Measurements from ENCODE around the gene PMM2.

PMM2 gene

GRCh38 chr16:8847145-8847544, 49.5 kb downstream of the PMM2 start:
- Histone ChIP-seq H3K27me3 (ENCODE audit: control insufficient read depth, insufficient read depth, low read length) (no peaks in the 10 kb centered on the region), H3K9me3 (replicated peaks; ENCODE audit: low read length) (no peaks in the 10 kb centered on the region), H3K4me2 (ENCODE audit: low read length) (no peak overlapping the region), H3K4me1 (ENCODE audit: control insufficient read depth, insufficient read depth, low read length) (peaks cover 30% of the 10 kb centered on the region), H3K36me3 (ENCODE audit: insufficient read depth, low read length) (peaks cover 54% of the 10 kb centered on the region), H3K4me3 (ENCODE audit: low read length) (no peak overlapping the region), H3K9ac (ENCODE audit: low read depth, low read length) (no peak overlapping the region)

DNA sequence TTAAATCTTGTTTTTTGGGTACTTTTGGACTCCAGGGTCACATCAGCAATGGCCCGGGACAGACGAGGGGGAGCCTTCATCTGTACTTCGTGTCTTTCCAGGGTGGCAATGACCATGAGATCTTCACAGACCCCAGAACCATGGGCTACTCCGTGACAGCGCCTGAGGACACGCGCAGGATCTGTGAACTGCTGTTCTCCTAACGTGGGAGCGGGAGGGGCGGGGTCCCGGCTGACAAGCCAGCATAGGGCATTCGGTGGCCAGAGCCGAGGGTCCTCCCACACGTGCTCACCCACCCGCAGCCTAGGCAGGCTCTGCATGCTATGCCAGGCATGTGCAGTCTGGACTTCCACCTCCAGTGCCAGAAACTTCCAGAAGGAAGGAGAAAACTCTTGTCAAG, 50.0 kb downstream of the PMM2 start:
- H3K4me1 ChIP-seq (ENCODE audit: control insufficient read depth, insufficient read depth, low read length): peaks cover 30% of the 10 kb centered on the region
- no peaks in the 10 kb centered on the region for H3K9me3 ChIP-seq (replicated peaks; ENCODE audit: low read length)
- peaks cover 57% of the 10 kb centered on the region for H3K36me3 ChIP-seq (ENCODE audit: insufficient read depth, low read length)
- H3K4me3 ChIP-seq (ENCODE audit: low read length): no peak overlapping the region
- no peaks in the 10 kb centered on the region for H3K27me3 ChIP-seq (ENCODE audit: control insufficient read depth, insufficient read depth, low read length)
- no peak overlapping the region for H3K9ac ChIP-seq (ENCODE audit: low read depth, low read length)
- H3K4me2 ChIP-seq (ENCODE audit: low read length): no peak overlapping the region

GRCh38 chr16:8848231-8848938, 50.7 kb downstream of the PMM2 start:
- H3K36me3 ChIP-seq (ENCODE audit: insufficient read depth, low read length): peaks cover 64% of the 10 kb centered on the region
- no peak overlapping the region for H3K4me3 ChIP-seq (ENCODE audit: low read length)
- no peaks in the 10 kb centered on the region for H3K9me3 ChIP-seq (replicated peaks; ENCODE audit: low read length)
- H3K9ac ChIP-seq (ENCODE audit: low read depth, low read length): peak overlapping the region; percentile 19
- peaks cover 30% of the 10 kb centered on the region for H3K4me1 ChIP-seq (ENCODE audit: control insufficient read depth, insufficient read depth, low read length)
- no peaks in the 10 kb centered on the region for H3K27me3 ChIP-seq (ENCODE audit: control insufficient read depth, insufficient read depth, low read length)
- H3K4me2 ChIP-seq (ENCODE audit: low read length): peak overlapping the region; percentile 56

GRCh38 chr16:8848939-8849391, 51.3 kb downstream of the PMM2 start:
- Histone ChIP-seq H3K9ac (ENCODE audit: low read depth, low read length) (peak overlapping the region; percentile 19), H3K4me3 (ENCODE audit: low read length) (no peak overlapping the region), H3K36me3 (ENCODE audit: insufficient read depth, low read length) (peaks cover 70% of the 10 kb centered on the region), H3K9me3 (replicated peaks; ENCODE audit: low read length) (no peaks in the 10 kb centered on the region), H3K4me1 (ENCODE audit: control insufficient read depth, insufficient read depth, low read length) (peaks cover 30% of the 10 kb centered on the region), H3K4me2 (ENCODE audit: low read length) (peak overlapping the region; percentile 56), H3K27me3 (ENCODE audit: control insufficient read depth, insufficient read depth, low read length) (no peaks in the 10 kb centered on the region)

GRCh38 chr16:8849411-8850011, 51.9 kb downstream of the PMM2 start:
- Histone ChIP-seq H3K9ac (ENCODE audit: low read depth, low read length) (no peak overlapping the region), H3K4me1 (ENCODE audit: control insufficient read depth, insufficient read depth, low read length) (peaks cover 30% of the 10 kb centered on the region), H3K4me3 (ENCODE audit: low read length) (no peak overlapping the region), H3K9me3 (replicated peaks; ENCODE audit: low read length) (no peaks in the 10 kb centered on the region), H3K27me3 (ENCODE audit: control insufficient read depth, insufficient read depth, low read length) (no peaks in the 10 kb centered on the region), H3K36me3 (ENCODE audit: insufficient read depth, low read length) (peaks cover 74% of the 10 kb centered on the region), H3K4me2 (ENCODE audit: low read length) (peak overlapping the region; percentile 56)

GRCh38 chr16:8850279-8850885, 52.7 kb downstream of the PMM2 start:
- Histone ChIP-seq H3K36me3 (ENCODE audit: insufficient read depth, low read length) (peaks cover 83% of the 10 kb centered on the region), H3K9ac (ENCODE audit: low read depth, low read length) (peak overlapping the region; percentile 13), H3K4me1 (ENCODE audit: control insufficient read depth, insufficient read depth, low read length) (peaks cover 30% of the 10 kb centered on the region), H3K27me3 (ENCODE audit: control insufficient read depth, insufficient read depth, low read length) (no peaks in the 10 kb centered on the region), H3K9me3 (replicated peaks; ENCODE audit: low read length) (no peaks in the 10 kb centered on the region), H3K4me2 (ENCODE audit: low read length) (peak overlapping the region; percentile 56), H3K4me3 (ENCODE audit: low read length) (no peak overlapping the region)

GRCh38 chr16:8851761-8852403, 54.2 kb downstream of the PMM2 start:
- Histone ChIP-seq H3K9me3 (replicated peaks; ENCODE audit: low read length) (no peaks in the 10 kb centered on the region), H3K4me2 (ENCODE audit: low read length) (no peak overlapping the region), H3K9ac (ENCODE audit: low read depth, low read length) (no peak overlapping the region), H3K36me3 (ENCODE audit: insufficient read depth, low read length) (peaks cover 88% of the 10 kb centered on the region), H3K4me3 (ENCODE audit: low read length) (no peak overlapping the region), H3K27me3 (ENCODE audit: control insufficient read depth, insufficient read depth, low read length) (no peaks in the 10 kb centered on the region), H3K4me1 (ENCODE audit: control insufficient read depth, insufficient read depth, low read length) (peaks cover 30% of the 10 kb centered on the region)

GRCh38 chr16:8852534-8852933, 54.9 kb downstream of the PMM2 start:
- Histone ChIP-seq H3K4me1 (ENCODE audit: control insufficient read depth, insufficient read depth, low read length) (peaks cover 30% of the 10 kb centered on the region), H3K9me3 (replicated peaks; ENCODE audit: low read length) (no peaks in the 10 kb centered on the region), H3K9ac (ENCODE audit: low read depth, low read length) (no peak overlapping the region), H3K27me3 (ENCODE audit: control insufficient read depth, insufficient read depth, low read length) (no peaks in the 10 kb centered on the region), H3K36me3 (ENCODE audit: insufficient read depth, low read length) (peaks cover 83% of the 10 kb centered on the region), H3K4me2 (ENCODE audit: low read length) (no peak overlapping the region), H3K4me3 (ENCODE audit: low read length) (no peak overlapping the region)

- Histone ChIP-seq H3K4me2 (ENCODE audit: low read length) (no peak overlapping the region), H3K9ac (ENCODE audit: low read depth, low read length) (no peak overlapping the region), H3K9me3 (replicated peaks; ENCODE audit: low read length) (no peaks in the 10 kb centered on the region), H3K4me1 (ENCODE audit: control insufficient read depth, insufficient read depth, low read length) (peaks cover 29% of the 10 kb centered on the region), H3K4me3 (ENCODE audit: low read length) (no peak overlapping the region), H3K36me3 (ENCODE audit: insufficient read depth, low read length) (peaks cover 77% of the 10 kb centered on the region), H3K27me3 (ENCODE audit: control insufficient read depth, insufficient read depth, low read length) (no peaks in the 10 kb centered on the region)
These were observed 55.5 kb downstream of the PMM2 start for GRCh38 chr16:8853150-8853549.

- Histone ChIP-seq H3K4me2 (ENCODE audit: low read length) (no peak overlapping the region), H3K27me3 (ENCODE audit: control insufficient read depth, insufficient read depth, low read length) (no peaks in the 10 kb centered on the region), H3K36me3 (ENCODE audit: insufficient read depth, low read length) (peaks cover 76% of the 10 kb centered on the region), H3K9ac (ENCODE audit: low read depth, low read length) (no peak overlapping the region), H3K4me3 (ENCODE audit: low read length) (no peak overlapping the region), H3K4me1 (ENCODE audit: control insufficient read depth, insufficient read depth, low read length) (peaks cover 25% of the 10 kb centered on the region), H3K9me3 (replicated peaks; ENCODE audit: low read length) (no peaks in the 10 kb centered on the region)
These were observed 56.0 kb downstream of the PMM2 start for GRCh38 chr16:8853611-8854010.

DNA sequence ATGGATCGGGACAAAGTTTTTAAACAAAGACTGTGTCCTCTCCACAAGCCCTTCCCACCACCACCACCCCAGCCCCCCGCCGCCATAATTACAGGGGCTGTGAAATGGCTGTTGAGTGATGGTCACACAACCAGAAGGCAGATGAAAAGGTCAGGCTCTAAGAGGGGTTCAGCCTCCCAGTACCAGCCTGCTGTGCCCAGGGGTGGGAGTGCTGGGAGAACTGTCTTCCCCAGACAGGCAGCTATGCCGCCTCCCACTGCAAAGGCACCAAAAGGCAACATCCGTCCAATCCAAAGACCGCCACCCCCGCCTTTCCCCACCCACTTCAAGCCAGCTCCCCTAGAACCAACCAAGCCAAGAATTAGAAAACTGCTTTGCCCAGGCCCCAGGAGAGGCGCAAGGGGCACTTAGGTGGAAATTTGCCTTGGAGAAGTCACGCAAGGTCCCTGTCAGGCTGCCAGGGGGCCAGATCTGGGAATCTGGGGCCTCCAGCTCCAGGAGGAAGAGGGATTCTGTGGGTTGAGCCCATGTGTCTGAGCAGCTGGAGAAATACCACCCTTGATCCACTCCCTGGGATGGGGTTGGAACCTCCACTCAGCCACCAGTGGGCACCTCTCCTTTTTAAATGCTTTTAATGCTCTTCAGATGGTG, 56.8 kb downstream of the PMM2 start:
- peaks cover 17% of the 10 kb centered on the region for H3K4me1 ChIP-seq (ENCODE audit: control insufficient read depth, insufficient read depth, low read length)
- H3K36me3 ChIP-seq (ENCODE audit: insufficient read depth, low read length): peaks cover 78% of the 10 kb centered on the region
- no peak overlapping the region for H3K9ac ChIP-seq (ENCODE audit: low read depth, low read length)
- H3K9me3 ChIP-seq (replicated peaks; ENCODE audit: low read length): no peaks in the 10 kb centered on the region
- no peak overlapping the region for H3K4me3 ChIP-seq (ENCODE audit: low read length)
- H3K4me2 ChIP-seq (ENCODE audit: low read length): no peak overlapping the region
- H3K27me3 ChIP-seq (ENCODE audit: control insufficient read depth, insufficient read depth, low read length): no peaks in the 10 kb centered on the region
